AG04450 (cell line): ENCODE results near the gene MID1. TPM values are rescaled to one million over a fixed set of nuclear protein-coding genes. Genes with fewer than 3 reads are reported as not detected.

Source experiments
- CTCF ChIA-PET: fragments of 300-600, 350-600 bp; formaldehyde crosslinking; extraction: SDS; loops from one replicate; lab custom pipeline; 2022; ENCODE audit warnings: antibody characterized with exemption, inconsistent platforms; lab: Charles Lee
- POLR2A ChIA-PET: fragments of 350-600 bp; formaldehyde crosslinking; extraction: SDS; loops from one replicate; lab custom pipeline; 2021; ENCODE audit warnings: antibody characterized with exemption, inconsistent platforms; lab: Yijun Ruan, JAX
- DNase-seq: peaks from one replicate; pipeline ENCODE4 v3.0.0-alpha.2; 2011; ENCODE audit warnings: low read depth, low spot score
- H3K27ac ChIP-seq: one replicate; pipeline ENCODE4 v1.5.1; 2012; ENCODE audit warnings: low read depth, low read length, control low read depth
- H3K27me3 ChIP-seq: one replicate; pipeline ENCODE4 v1.6.0; 2012; ENCODE audit warnings: low read length; ENCODE audit not compliant: control insufficient read depth, insufficient read depth
- H3K4me3 ChIP-seq: 2 replicates; pipeline ENCODE4 v1.5.1; 2011; ENCODE audit warnings: mild to moderate bottlenecking, low read depth, low read length, control low read depth
- H3K9me3 ChIP-seq: 2 replicates; pipeline ENCODE4 v1.5.1; 2012; ENCODE audit warnings: low read length; ENCODE audit not compliant: control insufficient read depth, insufficient read depth
- CTCF ChIP-seq: IDR thresholded peaks from 2 replicates; pipeline ENCODE4 v1.5.1; 2011; ENCODE audit warnings: low read depth, low read length, control low read depth, inconsistent platforms
- polyA plus RNA-seq: library from polyadenylated mRNA; depleted of rRNA; stranded (reverse); fragments of >200 nt; gene quantifications from 2 replicates; pipeline ENCODE4 v1.2.3, GENCODE V29; 2011
- small RNA-seq: library from RNA; depleted of rRNA; stranded (forward); fragments of <200 nt; gene quantifications from one replicate; pipeline ENCODE3, GENCODE V24; 2012; ENCODE audit warnings: low read depth; ENCODE audit not compliant: insufficient read length

MID1 gene
- polyA plus RNA-seq, 1 experiment: 37.5 TPM

- H3K4me3 ChIP-seq: no peak overlapping the region
- no peak for DNase-seq
- no peaks in the 10 kb centered on the region for H3K9me3 ChIP-seq
- no peak overlapping the region for H3K27ac ChIP-seq
- H3K27me3 ChIP-seq: no peaks in the 10 kb centered on the region
- TF ChIP-seq CTCF: no peak
- ChIA-PET POLR2A (no interaction called here), CTCF (no interaction called here)
These were observed 223.0 kb downstream of the MID1 start for GRCh38 chrX:10397349-10397748.

GRCh38 chrX:10395643-10396042 is 224.7 kb downstream of the MID1 start:
- Histone ChIP-seq H3K27ac (no peak overlapping the region), H3K4me3 (no peak overlapping the region), H3K9me3 (no peaks in the 10 kb centered on the region), H3K27me3 (no peaks in the 10 kb centered on the region)
- ChIA-PET POLR2A (no interaction called here), CTCF (no interaction called here)
- no peak for TF ChIP-seq CTCF
- no peak for DNase-seq

Small RNA genes lying within 50 kb of the gene (small RNA-seq; reads per million reads assigned to genes)
- gene RNU6-800P: not detected
